Mucosa of stomach (tissue), 1 donor: ENCODE data around the gene INO80.

ENCODE experiments used
- H3K27me3 ChIP-seq: one replicate; pipeline ENCODE4 v1.7.0; 2013; ENCODE audit warnings: mild to moderate bottlenecking, low read length; ENCODE audit not compliant: control insufficient read depth, insufficient read depth
- H3K36me3 ChIP-seq: one replicate; pipeline ENCODE4 v1.7.0; 2013; ENCODE audit warnings: low read length; ENCODE audit not compliant: control insufficient read depth, insufficient read depth
- H3K4me1 ChIP-seq: one replicate; pipeline ENCODE4 v1.7.0; 2013; ENCODE audit warnings: mild to moderate bottlenecking, low read length; ENCODE audit not compliant: control insufficient read depth, insufficient read depth
- H3K4me3 ChIP-seq: one replicate; pipeline ENCODE4 v1.7.0; 2013; ENCODE audit warnings: low read length
- H3K9ac ChIP-seq: one replicate; pipeline ENCODE4 v1.7.0; 2013; ENCODE audit warnings: mild to moderate bottlenecking, low read length, moderate library complexity
- H3K9me3 ChIP-seq: one replicate; pipeline ENCODE4 v1.7.0; 2013; ENCODE audit warnings: mild to moderate bottlenecking, low read length, moderate library complexity; ENCODE audit not compliant: control insufficient read depth
- donor health status: Pancreatic carcinoma.

The INO80 gene

DNA sequence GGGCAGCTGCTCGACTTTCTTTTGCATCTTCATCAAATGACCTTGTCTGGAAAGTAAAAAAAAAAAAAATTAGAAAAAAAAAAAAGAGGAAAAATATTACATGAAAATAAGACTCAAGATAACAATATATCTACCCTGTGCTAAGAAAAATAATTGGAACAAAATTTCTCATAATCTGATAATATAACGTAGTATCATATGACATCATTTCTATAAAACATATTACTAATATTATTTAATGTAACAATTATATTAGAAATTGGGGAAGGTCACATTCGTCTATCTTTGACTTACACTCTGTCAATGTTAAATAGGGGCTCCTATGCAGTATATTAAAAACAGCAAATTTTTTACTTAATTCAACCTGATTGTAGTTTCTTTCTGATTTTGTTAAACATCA, 44.1 kb downstream of the INO80 start:
- Histone ChIP-seq H3K9ac (no peak overlapping the region), H3K4me3 (no peak overlapping the region), H3K4me1 (no peaks in the 10 kb centered on the region), H3K9me3 (no peaks in the 10 kb centered on the region), H3K27me3 (no peaks in the 10 kb centered on the region), H3K36me3 (peaks cover 6% of the 10 kb centered on the region)

DNA sequence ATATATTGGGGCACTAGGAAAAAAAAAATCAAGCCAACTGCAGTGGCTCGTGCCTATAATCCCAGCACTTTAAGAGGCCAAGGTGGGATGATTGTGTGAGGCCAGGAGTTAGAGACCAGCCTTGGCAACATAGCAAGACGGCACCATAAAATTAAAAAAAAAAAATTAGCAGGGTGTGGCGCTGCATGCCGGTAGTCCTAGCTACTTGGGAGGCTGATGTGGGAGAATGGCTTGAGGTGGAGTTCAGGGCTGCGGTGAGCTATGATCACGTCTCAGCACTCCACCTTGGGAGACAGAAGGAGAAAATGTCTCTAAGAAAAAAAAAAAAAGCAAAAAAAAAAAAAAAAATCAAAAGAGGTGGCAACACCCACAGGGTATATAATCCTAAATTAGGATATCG, 49.6 kb downstream of the INO80 start:
- Histone ChIP-seq H3K9me3 (no peaks in the 10 kb centered on the region), H3K9ac (no peak overlapping the region), H3K4me1 (no peaks in the 10 kb centered on the region), H3K27me3 (no peaks in the 10 kb centered on the region), H3K36me3 (peaks cover 6% of the 10 kb centered on the region), H3K4me3 (no peak overlapping the region)

DNA sequence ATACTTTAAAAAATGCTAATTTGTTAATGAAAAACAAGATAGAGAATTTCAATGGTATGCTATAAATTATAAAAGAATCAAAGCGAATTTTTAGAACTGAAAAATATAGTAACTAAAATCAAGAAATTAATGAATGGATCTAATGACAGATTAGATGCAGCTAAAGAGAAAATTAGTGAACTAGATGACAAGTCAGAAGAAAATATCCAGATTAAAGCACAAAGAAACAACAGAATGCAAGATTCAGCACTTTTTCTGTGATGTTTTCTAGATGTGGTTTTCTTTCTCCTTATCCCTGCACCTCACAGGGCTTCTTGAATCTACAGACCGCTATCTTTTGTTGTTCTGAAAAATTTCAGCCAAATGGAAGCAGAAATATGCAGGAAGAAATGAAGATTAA, 54.4 kb downstream of the INO80 start:
- H3K9ac ChIP-seq: no peak overlapping the region
- H3K36me3 ChIP-seq: peaks cover 8% of the 10 kb centered on the region
- H3K4me3 ChIP-seq: no peak overlapping the region
- no peaks in the 10 kb centered on the region for H3K4me1 ChIP-seq
- no peaks in the 10 kb centered on the region for H3K27me3 ChIP-seq
- H3K9me3 ChIP-seq: no peaks in the 10 kb centered on the region

DNA sequence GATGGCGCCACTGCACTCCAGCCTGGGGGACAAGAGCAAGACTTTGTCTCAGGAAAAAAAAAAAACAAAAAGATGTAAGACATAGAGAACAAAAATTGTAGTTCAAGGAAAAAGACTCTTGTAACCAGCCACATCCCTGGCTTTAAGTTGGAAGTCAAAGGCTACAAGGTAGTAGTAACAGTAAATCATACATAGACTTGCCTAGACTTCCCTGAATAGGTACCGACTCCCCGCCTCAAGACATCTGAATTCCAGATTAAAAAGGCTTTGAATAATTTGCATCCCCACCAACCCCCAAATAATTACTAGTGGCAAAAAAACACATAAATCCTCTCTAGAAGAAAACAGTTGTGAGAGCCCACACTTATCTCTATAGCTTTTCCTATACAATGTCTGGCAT, 55.6 kb downstream of the INO80 start:
- peaks cover 8% of the 10 kb centered on the region for H3K36me3 ChIP-seq
- H3K4me3 ChIP-seq: no peak overlapping the region
- no peak overlapping the region for H3K9ac ChIP-seq

DNA sequence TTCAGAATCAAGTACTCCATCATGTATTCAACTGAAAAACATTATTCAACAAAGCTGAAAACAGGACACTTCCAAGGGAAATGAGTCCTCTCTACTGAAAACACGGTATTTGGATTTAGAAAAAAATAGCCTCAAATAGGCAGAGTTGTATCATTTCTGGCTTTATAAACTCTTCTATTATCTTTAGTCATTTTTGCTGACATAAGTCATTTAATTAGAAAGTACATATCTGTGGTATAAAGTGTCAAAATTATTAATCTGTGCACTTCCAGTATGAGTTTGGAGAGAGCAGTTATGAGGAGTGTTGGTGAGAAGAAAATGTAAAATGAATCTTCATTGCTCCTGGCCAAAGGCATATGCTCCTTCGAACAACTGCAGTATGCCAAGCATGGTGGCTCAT, 59.3 kb downstream of the INO80 start:
- Histone ChIP-seq H3K4me3 (no peak overlapping the region), H3K9me3 (no peaks in the 10 kb centered on the region), H3K27me3 (no peaks in the 10 kb centered on the region), H3K4me1 (no peaks in the 10 kb centered on the region), H3K36me3 (peaks cover 8% of the 10 kb centered on the region), H3K9ac (no peak overlapping the region)

More for the DNA sequence above, 55.6 kb downstream of the INO80 start:
- Histone ChIP-seq H3K4me1 (no peaks in the 10 kb centered on the region), H3K9me3 (no peaks in the 10 kb centered on the region), H3K27me3 (no peaks in the 10 kb centered on the region)

DNA sequence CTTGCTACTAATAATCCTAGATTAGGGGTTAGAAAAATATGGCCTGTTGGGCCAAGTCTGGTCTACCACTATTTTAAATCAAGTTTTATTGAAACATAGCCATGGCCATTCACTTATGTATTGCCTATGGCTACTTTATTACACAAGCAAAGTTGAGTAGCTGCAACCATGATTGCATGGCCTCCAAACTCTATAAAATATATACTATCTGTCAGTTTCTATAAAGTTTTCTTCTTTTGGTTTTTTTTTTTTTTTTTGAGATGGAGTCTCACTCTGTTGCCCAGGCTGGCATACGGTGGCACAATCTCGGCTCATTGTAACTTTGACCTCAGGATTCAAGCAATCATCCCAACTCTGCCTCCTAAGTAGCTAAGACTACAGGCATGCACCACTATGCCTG, 60.4 kb downstream of the INO80 start:
- Histone ChIP-seq H3K36me3 (peaks cover 8% of the 10 kb centered on the region), H3K9ac (no peak overlapping the region), H3K9me3 (no peaks in the 10 kb centered on the region), H3K4me1 (no peaks in the 10 kb centered on the region), H3K4me3 (no peak overlapping the region), H3K27me3 (no peaks in the 10 kb centered on the region)

DNA sequence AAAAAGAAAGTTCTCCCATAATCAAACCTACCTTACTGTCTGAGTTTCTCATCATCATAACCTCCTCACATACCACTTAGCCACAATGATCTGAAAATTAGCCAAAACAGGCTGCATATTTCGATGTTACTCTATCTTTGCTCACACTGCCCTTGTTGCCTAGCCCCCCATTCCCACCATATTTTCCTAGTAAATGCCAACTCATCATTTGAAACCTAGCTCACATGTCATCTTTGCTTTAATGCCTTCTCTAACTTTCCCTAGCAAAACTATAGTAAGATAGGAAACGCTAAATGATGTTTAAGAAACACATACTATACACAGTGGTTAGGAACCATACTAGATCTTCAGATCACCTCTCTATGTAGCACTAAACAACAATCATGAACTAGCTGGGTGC, 64.9 kb downstream of the INO80 start:
- Histone ChIP-seq H3K4me1 (peaks cover 3% of the 10 kb centered on the region), H3K9me3 (no peaks in the 10 kb centered on the region), H3K36me3 (no peaks in the 10 kb centered on the region)

DNA sequence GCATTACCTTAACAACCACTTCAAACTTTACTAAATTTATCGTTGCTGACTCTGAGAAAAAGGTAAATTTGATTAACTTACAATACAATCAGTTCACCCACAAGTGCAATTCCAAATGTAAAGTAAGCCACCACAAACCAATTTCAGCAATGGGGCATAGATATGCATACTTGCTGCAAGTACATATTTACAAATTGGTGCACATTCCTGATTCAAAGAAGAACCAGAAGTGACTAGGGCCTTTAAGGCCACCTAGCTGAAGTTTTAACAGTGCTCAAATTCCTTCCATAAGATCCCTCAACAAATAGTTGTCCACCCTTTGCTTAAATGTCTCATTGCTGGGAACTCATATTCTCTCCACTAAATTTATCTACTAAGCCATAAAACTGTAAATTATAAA, 67.2 kb downstream of the INO80 start:
- H3K9me3 ChIP-seq: no peaks in the 10 kb centered on the region
- peaks cover 3% of the 10 kb centered on the region for H3K4me1 ChIP-seq
- no peak overlapping the region for H3K9ac ChIP-seq
- no peaks in the 10 kb centered on the region for H3K36me3 ChIP-seq
- H3K4me3 ChIP-seq: no peak overlapping the region
- no peaks in the 10 kb centered on the region for H3K27me3 ChIP-seq

More for the DNA sequence above, 64.9 kb downstream of the INO80 start:
- Histone ChIP-seq H3K27me3 (no peaks in the 10 kb centered on the region), H3K9ac (no peak overlapping the region), H3K4me3 (no peak overlapping the region)

DNA sequence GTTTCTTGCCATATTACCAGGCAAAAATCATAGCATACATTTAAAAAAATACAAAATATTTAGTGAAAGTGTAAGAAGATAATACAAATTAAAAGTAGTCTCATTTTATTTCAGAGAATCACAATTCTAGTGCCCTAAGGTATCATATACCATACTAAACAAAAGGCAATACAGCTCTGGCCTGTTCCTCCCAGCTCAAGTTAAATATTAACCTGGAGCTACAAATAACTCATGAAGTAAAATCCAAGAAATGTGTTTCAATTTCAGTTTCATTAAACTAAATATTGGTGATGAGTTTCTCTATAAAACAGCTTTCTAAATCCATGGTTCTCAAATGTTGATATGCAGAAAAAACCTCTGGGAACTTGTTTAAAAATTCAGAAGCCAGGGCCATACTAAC, 67.7 kb downstream of the INO80 start:
- Histone ChIP-seq H3K27me3 (no peaks in the 10 kb centered on the region), H3K9ac (no peak overlapping the region), H3K9me3 (no peaks in the 10 kb centered on the region), H3K4me1 (peaks cover 3% of the 10 kb centered on the region), H3K36me3 (no peaks in the 10 kb centered on the region), H3K4me3 (no peak overlapping the region)

DNA sequence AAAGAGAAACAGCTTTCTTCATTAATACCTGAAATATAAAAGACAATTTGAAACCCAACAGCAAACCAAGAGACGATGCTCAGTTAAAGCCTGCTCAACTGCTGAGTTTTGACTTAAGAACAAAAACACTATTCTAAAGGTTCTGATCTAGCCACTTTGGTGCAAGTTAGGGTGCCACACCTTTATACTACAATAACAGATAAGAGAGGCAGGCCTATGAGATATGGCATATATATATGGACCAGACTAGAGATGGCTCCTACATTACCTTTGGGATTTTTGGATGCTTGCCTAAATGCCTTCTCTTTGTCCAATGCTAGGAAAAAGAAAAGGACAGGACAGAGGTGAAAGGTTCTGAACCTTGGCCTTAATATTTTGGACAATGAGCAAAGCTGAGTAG, 68.6 kb downstream of the INO80 start:
- H3K4me3 ChIP-seq: no peak overlapping the region
- H3K36me3 ChIP-seq: no peaks in the 10 kb centered on the region
- H3K9me3 ChIP-seq: no peaks in the 10 kb centered on the region
- no peaks in the 10 kb centered on the region for H3K27me3 ChIP-seq
- no peak overlapping the region for H3K9ac ChIP-seq
- H3K4me1 ChIP-seq: peaks cover 3% of the 10 kb centered on the region

DNA sequence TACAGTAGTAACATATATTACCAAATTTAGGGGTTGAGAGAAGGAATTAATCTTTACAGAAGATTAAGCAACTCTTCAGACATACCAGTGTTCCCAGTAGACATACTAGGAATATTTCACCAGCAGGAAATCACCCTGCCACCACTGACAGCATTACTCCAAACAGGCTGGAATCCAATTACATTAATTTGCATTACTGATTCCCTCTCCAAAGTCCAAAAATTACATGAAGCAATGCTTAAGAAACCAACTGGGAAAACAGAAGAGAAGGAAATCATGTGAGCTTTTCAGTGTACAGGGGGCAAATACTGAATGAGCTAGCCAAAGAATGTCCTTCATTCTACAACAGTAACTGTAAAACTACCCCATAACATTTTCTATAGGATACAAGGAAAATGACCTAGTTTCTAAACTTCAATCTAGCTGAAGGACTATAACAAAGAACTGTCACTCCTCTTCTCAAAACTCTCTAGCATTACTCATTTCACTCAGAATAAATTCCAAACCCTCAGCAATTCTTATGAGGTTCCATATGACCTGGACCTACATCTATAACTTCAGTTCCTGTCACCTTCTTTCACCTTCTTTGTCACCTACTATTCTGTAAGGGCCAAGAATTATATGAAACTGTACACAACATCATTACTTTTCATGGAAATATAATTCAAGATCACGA, 72.7 kb downstream of the INO80 start:
- no peaks in the 10 kb centered on the region for H3K27me3 ChIP-seq
- H3K9me3 ChIP-seq: no peaks in the 10 kb centered on the region
- no peak overlapping the region for H3K4me3 ChIP-seq
- H3K4me1 ChIP-seq: peaks cover 3% of the 10 kb centered on the region
- no peak overlapping the region for H3K9ac ChIP-seq
- H3K36me3 ChIP-seq: no peaks in the 10 kb centered on the region

DNA sequence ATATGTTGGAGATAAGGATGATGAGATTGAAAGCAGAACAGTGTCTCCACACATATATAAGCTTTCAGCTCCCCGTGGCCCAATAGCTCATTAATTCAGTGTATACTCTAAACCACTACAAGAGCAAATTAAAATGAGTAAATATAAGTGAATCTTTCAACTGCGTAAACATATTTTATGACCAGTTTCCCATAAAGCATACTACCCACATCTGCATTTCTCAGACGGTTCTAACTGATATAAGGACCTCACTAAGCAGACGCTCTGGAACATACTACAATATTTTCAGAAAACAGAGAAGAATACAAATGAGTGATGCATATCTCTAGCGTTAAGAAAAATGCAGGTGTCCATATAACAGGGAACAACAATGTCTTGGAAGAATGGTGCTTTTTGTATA, 73.2 kb downstream of the INO80 start:
- peaks cover 3% of the 10 kb centered on the region for H3K4me1 ChIP-seq
- H3K27me3 ChIP-seq: no peaks in the 10 kb centered on the region
- no peaks in the 10 kb centered on the region for H3K9me3 ChIP-seq
- no peaks in the 10 kb centered on the region for H3K36me3 ChIP-seq
- H3K4me3 ChIP-seq: no peak overlapping the region
- H3K9ac ChIP-seq: no peak overlapping the region

DNA sequence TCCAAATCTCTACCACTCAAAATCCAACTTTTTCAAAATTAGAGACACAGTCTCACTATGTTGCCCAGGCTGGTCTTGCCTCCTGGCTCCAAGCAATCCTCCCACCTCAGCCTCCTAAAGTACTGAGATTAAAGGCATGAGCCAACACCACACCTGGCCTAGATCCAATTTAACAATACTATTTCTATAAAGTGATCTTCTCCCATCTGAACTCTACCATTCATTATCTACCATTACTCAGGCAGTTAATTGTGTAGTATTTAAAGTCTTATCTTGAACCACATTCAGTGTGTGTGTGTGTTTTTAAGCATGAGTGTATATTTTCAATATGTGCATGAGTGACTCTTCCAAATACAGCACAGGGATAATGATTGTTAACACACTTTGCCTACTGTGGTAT, 77.0 kb downstream of the INO80 start:
- H3K4me1 ChIP-seq: peaks cover 3% of the 10 kb centered on the region
- H3K4me3 ChIP-seq: no peak overlapping the region
- H3K36me3 ChIP-seq: peaks cover under 1% of the 10 kb centered on the region
- H3K9ac ChIP-seq: no peak overlapping the region
- no peaks in the 10 kb centered on the region for H3K27me3 ChIP-seq
- H3K9me3 ChIP-seq: no peaks in the 10 kb centered on the region
